DMS153 (cell line): ENCODE data around the gene CARD11.

Source experiments
- DNase-seq: peaks from one replicate; lab custom pipeline; 2025; lab: John Stamatoyannopoulos, UW

CARD11 gene

GRCh38 chr7:2872296-2872874, 171.3 kb downstream of the CARD11 start:
- DNase-seq = no peak

GRCh38 chr7:2870471-2870931, 173.2 kb downstream of the CARD11 start:
- DNase-seq = peak; percentile 70

GRCh38 chr7:2869981-2870380, 173.7 kb downstream of the CARD11 start:
- no peak for DNase-seq

GRCh38 chr7:2866601-2867000, 177.1 kb downstream of the CARD11 start:
- no peak for DNase-seq

GRCh38 chr7:2864999-2865670, 178.5 kb downstream of the CARD11 start:
- peak; percentile 67 for DNase-seq

- no peak for DNase-seq
Observed at GRCh38 chr7:2864204-2864985, 179.3 kb downstream of the CARD11 start.

GRCh38 chr7:2863461-2864066, 180.1 kb downstream of the CARD11 start:
- DNase-seq = peak; percentile 88

GRCh38 chr7:2862831-2863361, 180.8 kb downstream of the CARD11 start:
- no peak for DNase-seq

- no peak for DNase-seq
Observed at GRCh38 chr7:2861509-2861908, 182.2 kb downstream of the CARD11 start.

- peak; percentile 82 for DNase-seq
Observed at GRCh38 chr7:2860627-2861133, 183.0 kb downstream of the CARD11 start.

GRCh38 chr7:2859952-2860351, 183.7 kb downstream of the CARD11 start:
- no peak for DNase-seq

- no peak for DNase-seq
Observed at GRCh38 chr7:2858621-2859020, 185.0 kb downstream of the CARD11 start.

GRCh38 chr7:2856388-2857169, 187.1 kb downstream of the CARD11 start:
- no peak for DNase-seq
